ENCODE results near the gene RAB11FIP3.

DNA sequence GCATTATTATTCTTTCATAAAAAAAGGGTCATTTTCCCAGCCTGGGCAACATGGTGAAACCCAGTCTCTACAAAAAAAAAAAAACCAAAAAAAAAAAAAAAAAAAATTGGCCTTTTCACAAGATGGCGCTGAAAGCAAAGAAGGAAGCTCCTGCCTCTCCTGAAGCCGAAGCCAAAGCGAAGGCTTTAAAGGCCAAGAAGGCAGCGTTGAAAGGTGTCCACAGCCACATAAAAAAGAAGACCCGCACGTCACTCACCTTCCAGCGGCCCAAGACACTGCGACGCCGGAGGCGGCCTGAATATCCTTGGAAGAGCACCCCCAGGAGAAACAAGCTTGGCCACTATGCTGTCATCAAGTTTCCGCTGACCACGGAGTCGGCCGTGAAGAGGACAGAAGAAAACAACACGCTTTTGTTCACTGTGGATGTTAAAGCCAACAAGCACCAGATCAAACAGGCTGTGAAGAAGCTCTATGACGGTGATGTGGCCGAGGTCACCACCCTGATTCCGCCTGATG, 38.8 kb upstream of the RAB11FIP3 start:
- TF ChIP-seq GATA2 (IDR thresholded peaks at IDR 0.05; ENCODE audit: low read depth, low read length) (no peak), GATA3 (IDR thresholded peaks at IDR 0.05; ENCODE audit: low read depth, low read length) (no peak)
